ENCODE measurements around the gene DLL4. TPM values are rescaled to one million over a fixed set of nuclear protein-coding genes. Genes with fewer than 3 reads are reported as not detected.

DLL4 gene
- total RNA-seq, 2 experiments from 2014 or later: 0.11 to 0.14 TPM

GRCh38 chr15:40936234-40936708 lies 7.1 kb downstream of the DLL4 start:
- CTCF ChIA-PET: interaction anchor here (0.6 kb wide), 1 partner anchor 119 kb away, joined by 3 read pairs; no protein-coding TSS in a partner anchor
- peaks cover 0 to under 1% of the 10 kb centered on the region in 2 experiments for H3K9me3 ChIP-seq (ENCODE audit: control insufficient read depth in 1 of 2, insufficient read depth in 1 of 2, low read length in 2 of 2)
- H3K4me1 ChIP-seq (ENCODE audit: insufficient read depth, low read length): peaks cover 16% of the 10 kb centered on the region
- Mint-ChIP-seq H3K9me3 (no peaks in the 10 kb centered on the region), H3K27me3 (peaks cover 24% of the 10 kb centered on the region), H3K4me1 (ENCODE audit: low read depth) (peaks cover 23% of the 10 kb centered on the region), H3K36me3 (ENCODE audit: low read depth) (no peaks in the 10 kb centered on the region), H3K4me3 (no peak overlapping the region), H3K27ac (no peak overlapping the region)
- peaks cover 11 to 13% of the 10 kb centered on the region in 2 experiments for H3K27me3 ChIP-seq (ENCODE audit: control insufficient read depth in 1 of 2, insufficient read depth in 2 of 2, low read length in 2 of 2)
- DNase-seq (no peak), ATAC-seq (ENCODE audit: poor library complexity) (no peak)
- no peak overlapping the region for H3K27ac ChIP-seq (ENCODE audit: low read depth in 1 of 2, low read length in 2 of 2)
- intact Hi-C loops (cut with DNase I, micrococcal nuclease): no loop called here
- POLR2A ChIA-PET: interaction anchor here (1.3 kb wide), 1 partner anchor 29 kb away, joined by 3 read pairs; no protein-coding TSS in a partner anchor
- H3K36me3 ChIP-seq (ENCODE audit: insufficient read depth, low read length): no peaks in the 10 kb centered on the region
- H3K4me3 ChIP-seq (ENCODE audit: low read length): no peak overlapping the region
- no peak for TF ChIP-seq CTCF (IDR thresholded peaks at IDR 0.05)

GRCh38 chr15:40936709-40937666 lies 7.8 kb downstream of the DLL4 start:
- DNase-seq (no peak), ATAC-seq (ENCODE audit: poor library complexity) (no peak)
- no peak overlapping the region for H3K4me3 ChIP-seq (ENCODE audit: low read length)
- Mint-ChIP-seq H3K27ac (no peak overlapping the region), H3K36me3 (ENCODE audit: low read depth) (no peaks in the 10 kb centered on the region), H3K4me1 (ENCODE audit: low read depth) (peaks cover 17% of the 10 kb centered on the region), H3K27me3 (peaks cover 17% of the 10 kb centered on the region), H3K4me3 (no peak overlapping the region), H3K9me3 (no peaks in the 10 kb centered on the region)
- H3K27me3 ChIP-seq (ENCODE audit: control insufficient read depth in 1 of 2, insufficient read depth in 2 of 2, low read length in 2 of 2): peaks cover 4 to 6% of the 10 kb centered on the region in 2 experiments
- intact Hi-C loops (cut with DNase I, micrococcal nuclease): no loop called here
- H3K27ac ChIP-seq (ENCODE audit: low read depth in 1 of 2, low read length in 2 of 2): no peak overlapping the region
- no peaks in the 10 kb centered on the region for H3K9me3 ChIP-seq (ENCODE audit: control insufficient read depth in 1 of 2, insufficient read depth in 1 of 2, low read length in 2 of 2)
- peaks cover 18% of the 10 kb centered on the region for H3K4me1 ChIP-seq (ENCODE audit: insufficient read depth, low read length)
- no peak for TF ChIP-seq CTCF (IDR thresholded peaks at IDR 0.05)
- H3K36me3 ChIP-seq (ENCODE audit: insufficient read depth, low read length): no peaks in the 10 kb centered on the region
- POLR2A ChIA-PET: interaction anchor here (1.3 kb wide), 1 partner anchor 30 kb away, joined by 3 read pairs; no protein-coding TSS in a partner anchor
- CTCF ChIA-PET: interaction anchor here (0.6 kb wide), 1 partner anchor 119 kb away, joined by 3 read pairs; no protein-coding TSS in a partner anchor

- H3K4me1 ChIP-seq (ENCODE audit: insufficient read depth, low read length): peaks cover 25% of the 10 kb centered on the region
- ChIA-PET CTCF (no interaction called here), POLR2A (no interaction called here)
- H3K36me3 Mint-ChIP-seq (ENCODE audit: low read depth): no peaks in the 10 kb centered on the region
- no peak overlapping the region for H3K4me3 Mint-ChIP-seq
- H3K27ac Mint-ChIP-seq: peak overlapping the region; percentile 51
- ATAC-seq (ENCODE audit: poor library complexity) (peak; percentile 47), DNase-seq (peak in 3 of 14 experiments; percentile 21 to 63 (median 51))
- no peaks in the 10 kb centered on the region for H3K9me3 ChIP-seq (ENCODE audit: control insufficient read depth in 1 of 2, insufficient read depth in 1 of 2, low read length in 2 of 2)
- H3K36me3 ChIP-seq (ENCODE audit: insufficient read depth, low read length): no peaks in the 10 kb centered on the region
- peaks cover 0 to under 1% of the 10 kb centered on the region in 2 experiments for H3K27me3 ChIP-seq (ENCODE audit: control insufficient read depth in 1 of 2, insufficient read depth in 2 of 2, low read length in 2 of 2)
- H3K27me3 Mint-ChIP-seq: peaks cover 8% of the 10 kb centered on the region
- peaks cover 24% of the 10 kb centered on the region for H3K4me1 Mint-ChIP-seq (ENCODE audit: low read depth)
- no peaks in the 10 kb centered on the region for H3K9me3 Mint-ChIP-seq
- no peak overlapping the region for H3K4me3 ChIP-seq (ENCODE audit: low read length)
- intact Hi-C loops (cut with DNase I, micrococcal nuclease): no loop called here
- no peak overlapping the region for H3K27ac ChIP-seq (ENCODE audit: low read depth in 1 of 2, low read length in 2 of 2)
- TF ChIP-seq CTCF (IDR thresholded peaks at IDR 0.05): peak; percentile 45
These were observed 8.8 kb downstream of the DLL4 start for GRCh38 chr15:40937762-40938535.

Measured in CD4-positive, alpha-beta T cell (primary cell).